B cell (primary cell): ENCODE data around the gene SLC30A9. TPM values are rescaled to one million over a fixed set of nuclear protein-coding genes. Genes with fewer than 3 reads are reported as not detected.

ENCODE experiments used
- ATAC-seq: fragments of 200-7000 bp; cut with Tn5 transposase; one replicate; pipeline ENCODE4 v1.10.0; 2021; ENCODE audit warnings: low read depth, mild to moderate bottlenecking, moderate number of reproducible peaks, moderate library complexity
- CTCF ChIA-PET: fragments of 350-600 bp; sonication (Branson Sonifier 250); formaldehyde crosslinking; loops from one replicate; lab custom pipeline; 2021; ENCODE audit warnings: antibody characterized with exemption, inconsistent platforms; lab: Charles Lee
- POLR2A ChIA-PET: fragments of 350-600 bp; sonication (Branson Sonifier 250); formaldehyde crosslinking; loops from one replicate; lab custom pipeline; 2021; ENCODE audit warnings: antibody characterized with exemption; lab: Charles Lee
- DNase-seq: peaks from one replicate; pipeline ENCODE4 v3.0.0; 2013
- H2AFZ ChIP-seq: 2 replicates; pipeline ENCODE4 v1.6.1; 2012; ENCODE audit warnings: mild to moderate bottlenecking, low read depth, low read length; ENCODE audit not compliant: insufficient read depth, poor library complexity, severe bottlenecking
- H3K27ac ChIP-seq, 2 donors: 1 replicate in 1 of 2; 2 replicates in 1 of 2; pipeline ENCODE4 v1.5.1; 2012 to 2013; ENCODE audit warnings: low read length in 2 of 2, mild to moderate bottlenecking in 2 of 2, moderate library complexity in 1 of 2
- H3K27me3 ChIP-seq, 4 experiments: fragments of 200-600 bp in 1 of 4; sonication (generic) in 1 of 4; replicated peaks in 1 of 4; 1 replicate in 2 of 4; 2 replicates in 2 of 4; pipeline versions ENCODE4 v1.6.1 to v1.7.0; 2013 to 2016; ENCODE audit warnings: low read length in 3 of 4, mild to moderate bottlenecking in 2 of 4, mixed read lengths in 1 of 4, moderate library complexity in 1 of 4; ENCODE audit not compliant: insufficient read depth in 4 of 4, control insufficient read depth in 3 of 4; ENCODE audit errors: control extremely low read depth in 1 of 4
- H3K36me3 ChIP-seq, 2 experiments: replicated peaks in 1 of 2; 1 replicate in 1 of 2; 2 replicates in 1 of 2; pipeline versions ENCODE4 v1.6.1 to v1.7.1; 2013; ENCODE audit warnings: low read length in 1 of 2; ENCODE audit not compliant: insufficient read depth in 2 of 2, control insufficient read depth in 1 of 2; ENCODE audit errors: control extremely low read depth in 1 of 2, extremely low read depth in 1 of 2
- H3K4me1 ChIP-seq, 2 donors: fragments of 200-600 bp in 1 of 2; sonication (generic) in 1 of 2; 1 replicate in 1 of 2; 2 replicates in 1 of 2; pipeline versions ENCODE4 v1.5.1 to v1.6.1; 2013 to 2017; ENCODE audit warnings: low read length in 2 of 2; ENCODE audit not compliant: control insufficient read depth in 2 of 2, insufficient read depth in 2 of 2
- H3K4me2 ChIP-seq: replicated peaks from 2 replicates; pipeline ENCODE3; 2012; ENCODE audit warnings: mild to moderate bottlenecking, low read depth, low read length; ENCODE audit not compliant: poor library complexity, severe bottlenecking
- H3K4me3 ChIP-seq, 5 experiments: fragments of 200-600 bp in 1 of 5; sonication (generic) in 1 of 5; 1 replicate in 3 of 5; 2 replicates in 2 of 5; pipeline versions ENCODE4 v1.5.1 to v1.7.0; 2011 to 2016; ENCODE audit warnings: low read length in 4 of 5, mild to moderate bottlenecking in 4 of 5, low read depth in 2 of 5, control low read depth in 1 of 5, moderate library complexity in 1 of 5; ENCODE audit not compliant: insufficient read depth in 1 of 5; ENCODE audit errors: control extremely low read depth in 1 of 5, extremely low read depth in 1 of 5
- H3K79me2 ChIP-seq: fragments of 200-600 bp; sonication (generic); one replicate; pipeline ENCODE4 v1.6.0; 2016; ENCODE audit warnings: low read length; ENCODE audit not compliant: control insufficient read depth, insufficient read depth
- H3K9ac ChIP-seq: fragments of 200-600 bp; sonication (generic); 2 replicates; pipeline ENCODE4 v1.6.1; 2017; ENCODE audit warnings: mild to moderate bottlenecking, low read length, moderate library complexity
- H3K9me3 ChIP-seq, 3 donors: one replicate each; pipeline versions ENCODE4 v1.6.1 to v1.7.1; 2013; ENCODE audit warnings: low read length in 2 of 3; ENCODE audit not compliant: control insufficient read depth in 2 of 3, insufficient read depth in 1 of 3; ENCODE audit errors: control extremely low read depth in 1 of 3
- H4K20me1 ChIP-seq: 2 replicates; pipeline ENCODE4 v1.6.0; 2012; ENCODE audit warnings: mild to moderate bottlenecking, low read length; ENCODE audit not compliant: insufficient read depth, control insufficient read depth, poor library complexity, severe bottlenecking
- H3K27ac Mint-ChIP-seq: one replicate; pipeline ENCODE4 v1.8.0; 2021; ENCODE audit warnings: mixed read lengths
- H3K27me3 Mint-ChIP-seq: one replicate; pipeline ENCODE4 v1.8.0; 2021; ENCODE audit warnings: mixed read lengths
- H3K4me1 Mint-ChIP-seq: one replicate; pipeline ENCODE4 v1.8.0; 2021; ENCODE audit warnings: mixed read lengths
- H3K4me3 Mint-ChIP-seq: one replicate; pipeline ENCODE4 v1.8.0; 2021; ENCODE audit warnings: mixed read lengths
- H3K9me3 Mint-ChIP-seq: one replicate; pipeline ENCODE4 v1.8.0; 2022; ENCODE audit warnings: mixed read lengths; ENCODE audit not compliant: insufficient read depth
- CTCF ChIP-seq: fragments of 200-600 bp; IDR thresholded peaks from one replicate; pipeline ENCODE4 v1.8.0; 2022; ENCODE audit warnings: antibody characterized with exemption, mild to moderate bottlenecking
- EZH2 ChIP-seq: IDR thresholded peaks from 2 replicates; pipeline ENCODE4 v1.6.1; 2012; ENCODE audit warnings: borderline replicate concordance, low read depth, mild to moderate bottlenecking, moderate library complexity, low read length; ENCODE audit not compliant: insufficient read depth, poor library complexity, severe bottlenecking
- WGBS: methylation state at CpG from one replicate; pipeline ENCODE4 v1.1.5; 2013; ENCODE audit warnings: missing lambda C conversion rate; ENCODE audit not compliant: insufficient coverage; 5-methylcytosine and 5-hydroxymethylcytosine counted together
- intact Hi-C: fragments of 100-400 bp; cut with micrococcal nuclease; formaldehyde crosslinking; loops from one replicate; pipeline ENCODE4 v1.10.0; 2022
- polyA plus RNA-seq: library from polyadenylated mRNA; depleted of rRNA; stranded (reverse); fragments of >200 nt; gene quantifications from 2 replicates; pipeline ENCODE4 v1.2.3, GENCODE V29; 2012
- total RNA-seq, 2 donors: library from RNA; stranded (reverse); fragments of 120-200 nt in 1 of 2; gene quantifications; 1 replicate in 1 of 2; 2 replicates in 1 of 2; pipeline versions ENCODE4 v1.2.3 to v1.2.4, GENCODE V29; 2013 to 2022

SLC30A9 gene
- total and polyA plus RNA-seq, 2 donors (not counting 1 experiment from before 2014, with no cell fraction given): 9.9 to 37.0 TPM

GRCh38 chr4:42070463-42070862, 80.1 kb downstream of the SLC30A9 start:
- H3K4me2 ChIP-seq: no peak overlapping the region
- Mint-ChIP-seq H3K27me3 (no peaks in the 10 kb centered on the region), H3K27ac (no peak overlapping the region), H3K9me3 (no peaks in the 10 kb centered on the region), H3K4me3 (no peak overlapping the region), H3K4me1 (no peaks in the 10 kb centered on the region)
- no peaks in the 10 kb centered on the region for H3K9me3 ChIP-seq
- peaks cover 5 to 7% of the 10 kb centered on the region in 2 experiments for H3K36me3 ChIP-seq
- ATAC-seq: no peak
- H3K9ac ChIP-seq: no peak overlapping the region
- CTCF ChIA-PET: no interaction called here
- H3K4me1 ChIP-seq: no peaks in the 10 kb centered on the region
- H4K20me1 ChIP-seq: no peaks in the 10 kb centered on the region
- intact Hi-C loops: no loop called here
- H3K79me2 ChIP-seq: no peaks in the 10 kb centered on the region
- POLR2A ChIA-PET: no interaction called here
- H3K4me3 ChIP-seq: no peak overlapping the region
- no peak overlapping the region for H2AFZ ChIP-seq
- no peaks in the 10 kb centered on the region for H3K27me3 ChIP-seq
- TF ChIP-seq EZH2 (no peak), CTCF (no peak)
- DNase-seq: no peak
- H3K27ac ChIP-seq: no peak overlapping the region
- WGBS: no CpG with 5 or more reads among the region's 4 CpGs

- Histone ChIP-seq H3K27ac (no peak overlapping the region), H3K9ac (no peak overlapping the region), H3K4me1 (no peaks in the 10 kb centered on the region), H3K27me3 (no peaks in the 10 kb centered on the region), H3K4me3 (no peak overlapping the region), H3K4me2 (no peak overlapping the region), H2AFZ (no peak overlapping the region), H3K36me3 (peaks cover 2% of the 10 kb centered on the region in 2 experiments), H3K79me2 (no peaks in the 10 kb centered on the region), H3K9me3 (no peaks in the 10 kb centered on the region), H4K20me1 (no peaks in the 10 kb centered on the region)
- Mint-ChIP-seq H3K4me3 (no peak overlapping the region), H3K27me3 (no peaks in the 10 kb centered on the region), H3K4me1 (peaks cover 7% of the 10 kb centered on the region), H3K27ac (no peak overlapping the region), H3K9me3 (no peaks in the 10 kb centered on the region)
- ATAC-seq (no peak), DNase-seq (no peak)
- TF ChIP-seq EZH2: no peak
- TF ChIP-seq CTCF: no peak
- no CpG with 5 or more reads among the region's 1 CpG for WGBS
- ChIA-PET POLR2A (no interaction called here), CTCF (no interaction called here)
- intact Hi-C loops: no loop called here
Measured at GRCh38 chr4:42074294-42074693, 84.0 kb downstream of the SLC30A9 start.
